Measurements from ENCODE around the gene REXO1. TPM values are rescaled to one million over a fixed set of nuclear protein-coding genes. Genes with fewer than 3 reads are reported as not detected.

REXO1 gene
- total and polyA plus RNA-seq, 2 experiments from 2014 or later: 20.2 to 90.1 TPM

- TF ChIP-seq EZH2 (IDR thresholded peaks at IDR 0.05; ENCODE audit: low read depth, unreplicated experiment) (no peak), REST (IDR thresholded peaks at IDR 0.05; ENCODE audit: unreplicated experiment) (no peak), ZNF331 (CRISPR knock-in tag; IDR thresholded peaks at IDR 0.05; ENCODE audit: low read depth) (no peak)
These were observed 4.4 kb upstream of the REXO1 start (continued) for GRCh38 chr19:1852581-1853128.

GRCh38 chr19:1851654-1852580, 3.6 kb upstream of the REXO1 start:
- H3K36me3 Mint-ChIP-seq (ENCODE audit: low read depth): peaks cover 5% of the 10 kb centered on the region; the same call in 2 of the 3 replicates
- Histone ChIP-seq H2AFZ (no peak overlapping the region), H3K36me3 (ENCODE audit: insufficient read depth) (no peaks in the 10 kb centered on the region), H3K27me3 (ENCODE audit: insufficient read depth) (no peaks in the 10 kb centered on the region), H3F3A (replicated peaks; ENCODE audit: low read depth) (peaks cover 25% of the 10 kb centered on the region), H4K20me1 (replicated peaks; ENCODE audit: insufficient read depth) (peaks cover 7% of the 10 kb centered on the region), H3K4me3 (peak overlapping the region; percentile 64), H3K27ac (ENCODE audit: low read depth) (no peak overlapping the region), H3K4me1 (ENCODE audit: insufficient read depth) (peaks cover 27% of the 10 kb centered on the region), H3K9me2 (ENCODE audit: insufficient read depth) (no peaks in the 10 kb centered on the region), H3K4me2 (peak overlapping the region; percentile 86), H3K79me2 (replicated peaks; ENCODE audit: insufficient read depth) (peaks cover 17% of the 10 kb centered on the region)
- 0 out of 3 replicates have a peak, but pooled peaks cover 2% of the 10 kb centered on the region for H3K9me3 Mint-ChIP-seq
- H3K4me3 Mint-ChIP-seq: peak overlapping the region; percentile 60; the same call in 2 of the 3 replicates
- no peak overlapping the region for H3K27ac Mint-ChIP-seq
- TF ChIP-seq JUNB (IDR thresholded peaks at IDR 0.05; ENCODE audit: unreplicated experiment) (no peak), EZH2phosphoT487 (IDR thresholded peaks at IDR 0.05; ENCODE audit: unreplicated experiment) (no peak), POLR2AphosphoS5 (IDR thresholded peaks at IDR 0.05; ENCODE audit: low read depth) (peak; percentile 26; the same call in 1 of the 2 replicates), REST (IDR thresholded peaks at IDR 0.05; ENCODE audit: unreplicated experiment) (no peak), NANOG (IDR thresholded peaks at IDR 0.05; ENCODE audit: borderline replicate concordance) (no peak)
- DNase-seq (ENCODE audit: low spot score) (peak; percentile 76), ATAC-seq (peak; percentile 5)
- peaks cover 27% of the 10 kb centered on the region for H3K27me3 Mint-ChIP-seq (ENCODE audit: insufficient read depth, low read depth, poor library complexity)
- peaks cover 44% of the 10 kb centered on the region for H3K4me1 Mint-ChIP-seq
